HG03432 (cell line): ENCODE data around the gene DLG4.

ENCODE experiments used
- ATAC-seq: cut with Tn5 transposase; IDR thresholded peaks from one replicate; pipeline ENCODE4 v1.9.1; 2021; ENCODE audit warnings: mild to moderate bottlenecking, moderate library complexity; ENCODE audit not compliant: unreplicated experiment

Gene DLG4

GRCh38 chr17:7233701-7234082, 14.1 kb upstream of the DLG4 start:
- no peak for ATAC-seq

DNA sequence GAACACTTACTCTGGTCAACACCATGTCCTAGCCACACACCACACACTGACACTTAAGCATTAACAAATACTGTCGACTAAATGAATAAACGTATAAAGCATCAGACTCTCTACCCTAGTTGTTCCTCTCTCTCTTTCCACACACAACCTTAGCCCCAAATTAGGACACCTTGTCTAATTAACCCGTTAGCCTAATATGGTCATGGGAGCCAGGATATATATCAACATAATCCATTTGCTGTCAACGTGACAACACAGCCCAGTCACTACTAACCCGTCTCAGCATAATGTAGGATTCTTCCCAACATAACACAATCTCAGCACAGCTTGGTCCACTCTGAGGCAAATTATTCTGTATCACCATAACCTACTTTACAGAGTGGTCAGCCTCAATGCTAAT, 12.5 kb upstream of the DLG4 start:
- no peak for ATAC-seq

DNA sequence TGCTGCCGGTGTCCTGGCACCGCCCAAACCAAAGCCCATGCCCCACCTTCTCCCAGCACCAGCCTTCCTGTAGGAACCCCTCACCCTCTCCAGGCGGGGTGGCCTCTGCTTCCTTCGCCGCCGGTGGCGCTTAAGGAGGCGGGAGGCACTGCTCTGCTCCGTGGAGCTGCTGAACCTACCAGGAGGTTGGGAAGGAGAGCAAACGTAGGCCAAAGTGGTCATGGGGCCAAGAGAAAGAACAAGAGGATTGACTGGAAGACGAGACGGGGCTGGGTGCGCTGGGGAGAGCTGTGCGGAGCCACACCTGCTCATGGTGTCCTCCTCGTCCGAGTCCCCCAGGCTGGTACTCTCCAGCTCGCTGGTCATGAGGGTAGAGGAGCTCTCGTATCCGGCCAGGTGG, 9.9 kb upstream of the DLG4 start:
- ATAC-seq = no peak

DNA sequence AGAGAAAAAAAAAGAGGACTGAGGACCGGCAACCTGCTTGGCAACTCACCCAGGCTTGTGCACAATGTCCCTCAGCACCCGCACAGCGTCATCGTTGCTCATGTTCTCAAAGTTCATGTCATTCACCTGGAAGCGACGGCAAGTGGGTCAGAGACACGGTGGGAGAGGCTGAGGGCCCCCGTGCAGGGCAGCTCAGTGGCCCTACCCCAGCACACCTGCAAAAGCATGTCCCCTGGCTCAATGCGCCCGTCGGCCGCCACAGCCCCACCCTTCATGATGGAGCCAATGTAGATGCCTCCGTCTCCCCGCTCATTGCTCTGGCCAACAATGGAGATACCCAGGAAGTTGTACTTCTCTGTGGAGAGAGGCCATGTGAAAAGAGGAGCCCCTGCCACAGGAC, 9.3 kb upstream of the DLG4 start:
- no peak for ATAC-seq

GRCh38 chr17:7226721-7227710, 7.4 kb upstream of the DLG4 start:
- ATAC-seq = no peak

DNA sequence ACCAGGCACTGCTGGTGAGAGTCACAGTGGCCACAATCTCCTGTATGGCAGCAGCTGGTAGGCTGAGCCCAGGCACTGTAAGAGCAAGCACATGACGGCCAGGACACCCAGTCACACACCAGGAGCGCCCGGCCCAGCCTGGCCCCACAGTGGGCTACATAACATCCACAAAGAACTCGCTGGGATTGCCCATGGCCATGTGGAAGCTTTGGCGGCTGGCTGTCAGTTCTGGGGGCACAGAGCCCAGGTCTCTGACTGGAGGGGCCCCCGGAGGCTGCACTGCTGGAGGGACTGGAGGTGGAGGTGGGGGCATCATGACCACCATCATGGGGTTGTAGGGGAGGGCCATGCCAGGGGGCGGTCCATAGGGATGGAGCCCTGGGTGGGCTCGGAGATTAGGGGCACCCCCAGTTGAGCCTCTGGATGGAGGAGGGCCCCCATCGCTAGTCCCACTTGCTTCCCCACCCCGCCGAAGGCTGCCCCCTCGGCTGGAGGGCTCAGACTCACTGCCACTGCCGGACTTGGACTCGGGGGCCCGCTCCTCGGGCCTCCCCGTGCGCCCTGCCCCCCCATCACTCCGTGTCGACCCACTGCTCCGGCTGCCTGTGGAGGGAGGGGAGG, 6.2 kb upstream of the DLG4 start:
- no peak for ATAC-seq

- ATAC-seq = no peak
Observed at GRCh38 chr17:7224661-7225111, 5.0 kb upstream of the DLG4 start.

DNA sequence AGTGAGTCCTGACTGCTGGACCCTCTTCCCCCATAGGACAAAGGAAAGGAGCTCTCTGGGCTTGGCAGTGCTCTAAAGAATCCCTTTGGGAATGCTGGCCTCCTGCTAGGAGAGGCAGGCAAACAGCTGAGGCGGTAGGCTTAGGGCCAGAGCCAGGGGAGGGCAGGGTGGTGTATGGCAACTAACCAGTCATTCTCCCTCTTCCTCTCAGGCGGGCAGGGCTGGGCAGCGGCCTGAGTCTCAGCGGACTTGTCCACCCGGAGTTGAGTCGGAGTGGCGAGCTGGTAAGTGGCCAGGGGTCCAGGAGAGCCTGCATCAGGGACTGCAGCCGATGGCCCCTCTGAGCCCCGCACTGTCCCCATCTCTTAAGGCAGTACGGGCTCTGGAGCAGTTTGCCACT, 4.5 kb upstream of the DLG4 start:
- no peak for ATAC-seq

DNA sequence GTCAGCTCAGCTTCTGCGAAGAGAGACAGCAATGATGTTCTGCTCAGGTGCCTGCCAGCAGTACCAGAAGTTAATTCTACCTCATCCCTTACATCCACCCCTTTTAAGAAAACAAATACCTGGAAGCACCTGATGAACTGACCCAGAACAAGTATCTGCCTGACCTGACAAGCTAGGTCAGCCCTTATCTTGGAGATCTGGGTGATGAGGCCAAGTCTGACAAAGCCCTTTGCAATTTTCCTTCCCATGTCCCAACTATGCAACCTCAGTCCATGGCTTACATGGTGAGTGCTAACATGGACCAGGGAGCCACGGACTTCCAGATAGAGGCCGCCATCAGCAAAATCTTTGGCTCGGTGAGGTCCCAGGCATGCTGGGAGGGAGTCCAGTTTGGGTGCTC, 3.7 kb upstream of the DLG4 start:
- no peak for ATAC-seq

GRCh38 chr17:7222972-7223292, 3.3 kb upstream of the DLG4 start:
- no peak for ATAC-seq

DNA sequence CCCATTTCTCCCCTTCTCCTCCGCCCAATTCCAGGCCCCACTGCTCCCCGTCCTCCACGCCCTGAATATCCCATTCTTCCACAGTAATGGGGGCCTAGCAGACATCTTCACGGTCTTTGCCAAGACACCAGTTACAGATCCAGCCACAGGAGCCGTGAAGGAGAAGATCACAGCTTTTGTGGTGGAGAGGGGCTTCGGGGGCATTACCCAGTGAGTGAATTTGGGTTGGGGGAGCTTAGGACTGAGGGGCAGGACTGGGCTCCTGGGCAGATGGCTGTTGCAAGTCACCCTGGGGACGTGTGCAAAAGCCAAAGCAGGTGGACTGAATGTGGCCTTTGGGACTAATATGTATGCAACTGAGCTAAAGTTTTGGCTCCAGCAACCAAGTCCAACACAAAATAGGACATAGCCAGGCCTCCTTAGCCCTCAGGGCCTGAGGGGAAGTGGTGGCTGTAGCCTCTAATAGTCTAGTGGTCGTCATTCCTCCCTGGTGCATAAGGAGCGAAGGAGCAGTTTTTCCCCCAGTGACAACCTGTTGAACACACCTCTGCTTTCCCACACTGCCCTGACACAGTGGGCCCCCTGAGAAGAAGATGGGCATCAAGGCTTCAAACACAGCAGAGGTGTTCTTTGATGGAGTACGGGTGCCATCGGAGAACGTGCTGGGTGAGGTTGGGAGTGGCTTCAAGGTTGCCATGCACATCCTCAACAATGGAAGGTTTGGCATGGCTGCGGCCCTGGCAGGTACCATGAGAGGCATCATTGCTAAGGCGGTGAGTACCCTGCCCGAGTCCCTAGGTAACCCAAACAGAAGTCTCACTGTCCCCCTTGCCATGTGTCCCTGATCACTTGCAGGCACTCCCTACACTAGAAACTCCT, 2.7 kb upstream of the DLG4 start:
- no peak for ATAC-seq

- ATAC-seq = no peak
Observed at GRCh38 chr17:7221278-7222092, 1.8 kb upstream of the DLG4 start.

- no peak for ATAC-seq
Observed at GRCh38 chr17:7220593-7221277, 1.1 kb upstream of the DLG4 start.

DNA sequence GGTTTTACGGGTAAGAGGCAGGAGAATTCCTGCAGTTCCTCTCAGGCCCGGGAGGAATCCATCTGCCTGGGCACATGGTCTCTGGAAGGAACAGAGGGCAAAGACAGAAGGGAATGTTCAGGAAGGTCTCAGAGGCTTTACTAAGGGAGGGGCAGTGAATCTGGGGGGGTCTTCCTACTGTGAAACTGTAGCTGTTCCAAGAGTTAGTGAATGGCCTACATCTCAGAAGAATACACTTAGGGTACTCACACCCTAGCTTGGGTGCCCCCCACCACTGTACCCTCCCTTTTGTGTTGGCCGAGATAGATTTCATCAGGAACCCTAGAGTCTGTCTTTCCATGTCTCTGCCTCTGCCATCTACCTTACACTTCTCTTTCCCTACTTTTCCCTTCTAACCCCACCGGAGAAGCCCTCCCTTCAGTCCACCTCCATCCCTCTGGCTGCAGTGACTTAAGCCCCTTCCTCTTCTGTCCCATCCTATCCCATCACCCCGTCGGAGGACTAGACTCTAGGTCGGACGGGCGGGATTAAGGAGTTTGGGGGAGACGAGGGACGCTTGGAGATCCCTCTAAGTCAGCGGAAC, 316 bp downstream of the DLG4 start:
- no peak for ATAC-seq

GRCh38 chr17:7218758-7219157, 878 bp downstream of the DLG4 start:
- no peak for ATAC-seq

DNA sequence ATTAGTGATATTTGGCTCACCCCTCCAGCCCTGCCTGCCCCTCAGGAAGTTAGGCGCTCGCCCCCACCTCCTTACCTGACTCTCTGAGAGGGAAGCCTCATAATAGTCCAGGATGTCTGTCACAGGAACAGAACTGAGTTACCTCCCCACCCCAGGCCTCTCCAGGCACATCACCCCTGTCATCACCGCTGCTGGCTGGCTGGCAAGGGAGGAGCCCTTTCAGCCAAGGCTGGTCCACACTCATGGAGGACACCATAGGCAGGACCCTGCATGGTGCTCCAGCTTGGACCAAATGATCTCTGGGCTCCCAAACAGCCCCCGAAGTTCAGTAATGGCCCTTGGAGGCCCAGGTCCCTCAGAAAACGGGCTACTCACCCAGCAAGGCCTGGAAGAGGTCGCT, 1.5 kb downstream of the DLG4 start:
- ATAC-seq = no peak

DNA sequence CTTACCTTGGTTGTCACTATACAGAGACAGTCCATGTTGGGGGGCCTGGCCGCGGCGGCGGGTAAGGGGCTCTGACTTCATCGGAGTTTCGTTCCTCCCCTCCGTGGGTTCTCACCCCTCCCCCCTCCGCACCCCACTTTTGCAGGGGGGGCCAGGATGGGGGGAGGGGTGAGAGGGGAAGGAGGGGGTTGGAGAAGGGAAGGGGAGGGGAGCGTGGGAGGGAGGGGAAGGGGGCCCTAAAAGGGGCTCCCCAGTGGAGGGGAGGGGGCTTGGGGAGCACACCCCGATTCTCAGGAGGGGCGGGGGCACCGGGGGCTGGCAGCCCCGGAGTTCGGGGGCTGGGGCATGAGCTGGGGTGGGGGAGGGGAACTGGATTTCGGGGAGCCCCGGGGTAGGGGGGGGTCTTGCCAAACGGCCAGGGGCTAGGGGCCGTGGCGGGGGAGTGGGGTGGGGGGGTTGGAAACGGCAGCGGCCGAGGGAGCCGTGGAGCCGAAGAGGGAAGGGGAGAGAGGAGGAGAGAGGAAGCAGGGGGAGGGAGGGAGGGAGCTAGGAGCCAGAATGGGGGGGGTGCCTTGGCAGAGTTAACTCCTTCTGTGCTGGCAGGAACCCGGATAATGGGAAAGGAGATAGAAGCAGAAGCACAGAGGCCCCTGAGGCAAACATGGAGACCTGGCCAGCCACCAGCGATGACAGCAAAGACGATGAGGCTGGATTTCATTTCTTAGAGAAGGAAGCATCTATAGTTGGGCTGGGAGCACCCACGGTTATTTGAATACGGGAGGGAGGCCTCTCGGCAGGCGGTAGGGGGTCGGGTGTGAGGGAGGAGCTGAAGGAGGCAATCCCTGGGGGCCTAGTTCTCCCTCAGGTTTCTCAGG, 2.3 kb downstream of the DLG4 start:
- ATAC-seq = no peak

GRCh38 chr17:7216242-7217112, 3.2 kb downstream of the DLG4 start:
- ATAC-seq = no peak
